GM18858 (cell line): ENCODE data around the gene DNM2.
A peak's percentile ranks its signal among the peaks of the same experiment; 100 is the strongest.
"Not testable (repeated sequence)": the region's sequence is repeated elsewhere in the genome, so short reads cannot be mapped to it uniquely, and the experiment has no call there.

Experiments
- ATAC-seq: cut with Tn5 transposase; IDR thresholded peaks from one replicate; pipeline ENCODE4 v1.9.1; 2021; ENCODE audit not compliant: unreplicated experiment

DNM2 gene

GRCh38 chr19:10831987-10832938 is 114.4 kb downstream of the DNM2 start:
- ATAC-seq, result no peak

DNA sequence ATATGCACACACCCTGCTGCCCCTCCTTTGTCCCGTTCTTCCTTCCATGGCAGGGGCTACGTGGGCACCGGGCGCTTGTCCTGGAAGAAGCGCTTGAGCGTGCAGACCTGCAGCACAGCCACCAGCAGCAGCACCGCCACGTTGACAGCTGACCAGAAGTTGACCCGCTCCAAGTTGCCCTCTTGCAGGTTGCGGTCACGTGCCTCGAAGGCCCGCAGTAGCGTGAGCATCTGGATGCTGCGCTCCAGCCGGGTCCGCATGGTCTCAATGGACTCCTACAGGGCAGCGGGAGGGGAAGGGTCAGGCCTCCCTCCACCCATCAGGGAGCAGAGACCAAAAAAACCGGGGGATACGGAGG is 115.0 kb downstream of the DNM2 start:
- ATAC-seq, result no peak

DNA sequence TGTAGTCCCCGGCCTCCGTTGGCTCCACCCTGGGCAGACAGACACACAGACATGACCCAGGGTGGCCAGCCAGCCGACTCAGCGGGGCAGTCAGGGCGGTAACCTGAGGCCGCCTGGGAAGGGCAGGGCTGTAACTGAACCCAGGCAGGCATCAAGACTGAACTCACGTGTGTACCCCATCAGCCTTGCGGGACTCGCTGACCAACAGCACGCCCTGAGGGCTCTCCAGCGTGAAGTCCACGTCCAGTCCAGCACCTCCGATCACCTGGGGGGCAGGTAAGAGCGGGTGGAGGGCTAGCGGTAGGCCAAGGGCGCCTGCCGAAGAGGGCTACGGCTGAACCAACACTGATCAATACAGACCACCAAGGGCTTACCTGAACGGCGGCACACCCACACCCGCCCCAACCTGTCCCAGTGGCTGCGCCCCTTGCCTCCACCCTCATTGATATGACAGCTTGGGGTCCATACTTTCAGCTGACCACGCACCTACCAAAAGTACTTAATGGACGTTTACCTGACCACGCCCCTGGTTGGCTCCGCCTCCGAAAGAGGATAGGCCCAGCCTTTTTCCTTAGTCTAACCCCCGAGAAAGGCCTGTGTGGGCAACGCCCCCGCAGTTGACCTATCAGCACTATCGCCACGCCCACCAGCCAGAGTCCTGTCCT is 117.3 kb downstream of the DNM2 start:
- ATAC-seq, result no peak

DNA sequence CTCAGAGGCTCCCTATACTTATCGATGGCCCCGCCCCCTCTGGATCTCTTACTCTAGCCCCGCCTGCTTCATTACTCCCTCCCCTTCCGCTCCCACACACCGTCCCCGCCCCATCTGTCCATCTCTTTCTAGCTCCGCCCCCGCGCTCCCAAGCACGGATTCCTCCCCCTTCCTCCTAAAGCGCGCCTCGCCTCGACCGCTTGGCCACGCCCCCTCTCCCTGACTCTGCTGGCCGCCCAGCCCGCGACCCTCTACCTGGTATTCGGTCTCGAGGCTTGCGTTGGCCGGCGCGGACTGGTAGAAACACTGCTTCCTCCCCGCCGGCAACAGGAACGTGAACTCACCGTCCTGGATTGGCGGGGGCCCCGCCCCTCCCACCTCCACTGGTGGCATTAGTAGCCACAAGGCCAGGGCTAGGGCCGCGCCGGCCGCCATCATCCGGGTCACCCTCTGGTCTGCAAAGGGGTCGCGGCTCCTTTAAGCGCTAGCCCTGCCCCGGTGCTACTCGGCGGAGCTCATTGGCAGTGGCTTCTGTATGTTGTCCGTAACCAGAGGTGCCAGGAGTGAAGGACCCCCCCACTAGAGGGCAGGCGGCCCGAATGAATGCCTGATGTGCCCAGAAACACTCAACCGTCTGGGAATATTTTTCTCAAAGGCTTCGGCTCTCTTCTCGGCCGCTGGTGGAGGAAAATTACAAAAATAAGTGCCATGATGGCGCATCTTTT is 118.0 kb downstream of the DNM2 start, which contains the start of gene TMED1:
Gene TMED1, minus strand, starts transcription at position 459 of the 725 bp plus-strand sequence. Its CDS starts 21 bp downstream, at position 438.
- peak; percentile 50 for ATAC-seq

DNA sequence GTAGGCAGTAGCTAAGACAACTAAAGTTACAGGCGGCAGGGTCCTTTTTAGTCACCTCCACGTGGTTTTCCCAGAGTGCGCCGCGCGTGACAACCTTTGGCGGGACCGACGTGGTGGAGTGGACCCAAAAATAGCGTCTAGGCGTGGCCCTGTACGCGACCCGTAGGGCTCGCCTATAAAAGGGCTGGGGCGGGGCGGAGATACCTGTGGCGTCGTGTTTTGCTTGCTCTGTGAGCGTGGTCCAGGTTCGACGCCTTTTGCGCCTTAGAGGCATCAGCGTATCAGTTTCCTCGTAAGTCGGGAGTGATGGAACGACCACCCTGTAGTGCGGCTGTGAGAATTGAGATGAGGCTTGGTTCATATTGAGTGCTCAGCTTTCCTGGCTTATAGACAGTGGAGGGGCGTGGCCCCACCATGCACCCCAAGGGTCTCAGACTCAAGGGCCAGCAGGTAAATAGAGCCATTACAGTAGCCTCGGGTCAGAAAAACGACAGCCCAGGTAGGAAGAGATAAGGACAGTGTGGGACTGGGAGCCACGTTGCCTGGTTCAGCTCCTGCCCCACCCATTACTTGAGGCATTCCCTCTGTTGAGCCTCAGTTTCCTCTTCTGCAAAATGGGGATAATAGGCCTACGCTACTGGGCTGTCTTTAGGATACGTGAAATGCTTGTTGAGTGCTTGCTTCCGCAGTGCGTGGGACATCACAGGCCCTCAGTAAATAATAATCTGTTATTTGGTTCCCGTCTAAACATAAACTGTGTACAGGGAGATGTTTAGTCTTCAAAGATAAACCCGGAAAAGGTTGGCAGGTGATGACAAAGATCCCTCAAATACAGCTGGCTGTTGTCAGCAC is 118.8 kb downstream of the DNM2 start:
- no peak for ATAC-seq

GRCh38 chr19:10837649-10838048 is 119.8 kb downstream of the DNM2 start:
- not testable (repeated sequence) for ATAC-seq

DNA sequence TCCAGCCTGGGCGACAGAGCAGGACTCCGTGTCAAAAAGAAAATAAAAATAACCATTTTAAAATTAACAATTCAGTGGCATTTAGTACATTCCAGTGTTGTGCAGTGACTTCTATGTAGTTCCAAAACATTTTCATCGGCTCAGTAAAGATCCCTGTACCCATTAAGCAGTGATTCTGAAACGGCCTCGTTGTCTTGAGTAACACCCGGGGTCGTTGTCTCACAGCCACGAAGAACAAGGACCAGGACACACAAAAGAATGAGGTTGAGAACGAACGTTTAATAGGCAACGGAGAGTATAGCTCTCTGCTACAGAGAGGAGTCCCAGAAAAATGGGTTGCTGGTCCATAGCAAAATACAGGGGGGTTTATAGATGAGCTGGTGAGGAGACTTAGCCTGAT is 120.5 kb downstream of the DNM2 start:
- ATAC-seq, result no peak

- no peak for ATAC-seq
Observed at GRCh38 chr19:10839114-10840050, 121.5 kb downstream of the DNM2 start.

GRCh38 chr19:10842788-10843187 is 124.9 kb downstream of the DNM2 start:
- no peak for ATAC-seq

- ATAC-seq, result no peak
Observed at GRCh38 chr19:10846500-10847202, 128.8 kb downstream of the DNM2 start.

GRCh38 chr19:10848230-10848856 is 130.5 kb downstream of the DNM2 start, which contains the start of gene C19orf38:
TSS of gene C19orf38 (plus strand) at chr19:10848415. CDS start at chr19:10848509, 94 bp downstream.
- no peak for ATAC-seq

GRCh38 chr19:10850631-10851030 is 132.8 kb downstream of the DNM2 start:
- no peak for ATAC-seq

DNA sequence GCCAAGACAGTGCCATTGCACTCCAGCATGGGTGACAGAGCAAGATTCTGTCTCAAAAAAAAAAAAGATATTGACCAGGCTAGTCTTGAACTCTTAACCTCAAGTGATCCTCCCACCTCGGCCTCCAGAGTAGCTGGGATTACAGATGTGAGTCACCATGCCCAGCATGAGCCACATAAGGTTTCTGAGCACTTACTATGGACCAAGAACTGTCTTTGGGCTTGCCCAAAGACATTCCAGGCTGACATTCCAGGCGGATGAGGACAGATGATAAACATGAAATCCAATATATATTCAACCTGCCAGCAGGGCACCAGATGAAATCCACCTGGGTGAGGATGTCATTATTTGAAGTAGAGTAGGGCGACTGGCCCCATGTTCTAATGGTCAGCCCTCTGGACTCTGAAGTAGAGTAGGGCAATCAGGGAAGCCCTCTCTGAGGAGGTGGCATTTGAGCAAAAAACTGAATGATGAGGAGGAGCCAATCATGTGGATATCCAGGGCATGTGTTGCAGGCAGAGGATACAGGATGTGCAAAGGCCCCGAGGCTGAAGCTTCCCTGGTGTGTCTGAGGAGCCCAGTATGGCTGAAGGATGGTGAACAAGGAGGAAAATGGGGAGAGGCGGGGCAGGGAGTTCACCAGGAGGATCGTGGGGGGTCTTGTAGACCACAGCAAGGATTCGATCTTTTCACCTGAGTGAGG is 134.4 kb downstream of the DNM2 start:
- ATAC-seq, result no peak

- ATAC-seq, result no peak
Observed at GRCh38 chr19:10852941-10853340, 135.1 kb downstream of the DNM2 start.

GRCh38 chr19:10854350-10855089 is 136.6 kb downstream of the DNM2 start:
- no peak for ATAC-seq

DNA sequence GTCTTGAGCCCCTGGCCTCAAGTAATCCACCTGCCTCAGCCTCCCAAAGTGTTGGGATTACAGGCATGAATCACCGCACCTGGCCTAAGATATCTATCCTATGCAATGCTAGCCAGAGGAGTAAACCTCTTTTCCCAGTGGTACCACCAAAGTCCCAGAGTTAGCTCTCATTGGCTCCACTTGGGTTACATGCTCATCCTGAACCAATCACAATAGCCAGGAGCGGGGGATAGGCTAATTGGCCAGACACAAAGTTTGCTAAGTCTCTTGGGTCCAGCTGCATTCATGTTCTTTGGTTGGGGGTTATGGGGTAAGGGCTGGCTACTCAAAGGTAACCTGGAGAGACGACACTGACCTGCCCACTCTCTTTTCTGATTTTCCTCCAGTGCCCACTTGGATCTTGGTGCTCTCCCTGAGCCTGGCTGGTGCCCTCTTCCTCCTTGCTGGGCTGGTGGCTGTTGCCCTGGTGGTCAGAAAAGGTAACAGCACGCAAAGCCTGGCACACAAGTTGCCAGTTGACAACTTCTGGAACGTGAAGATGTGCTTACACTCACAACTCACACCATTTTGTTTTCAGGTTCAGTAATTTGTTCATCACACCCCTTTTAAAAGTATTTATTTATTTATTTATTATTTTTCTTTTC is 138.1 kb downstream of the DNM2 start:
- no peak for ATAC-seq
